T-cell (primary cell): ENCODE measurements around the gene TPH2. TPM values are rescaled to one million over a fixed set of nuclear protein-coding genes. Genes with fewer than 3 reads are reported as not detected.

ENCODE experiments used
- ATAC-seq, 4 experiments: fragments of 200-7000 bp in 3 of 4; fragments of 150-1000 bp in 1 of 4; cut with Tn5 transposase; replicated peaks in 1 of 4; 1 replicate in 3 of 4; 2 replicates in 1 of 4; pipeline ENCODE4 v1.10.0; 2021; ENCODE audit warnings: moderate library complexity in 3 of 4, mild to moderate bottlenecking in 2 of 4, moderate number of reproducible peaks in 1 of 4
- CTCF ChIA-PET, 2 donors: fragments of 300-600 bp; sonication (Branson Sonifier 250); formaldehyde crosslinking; loops; one replicate each; lab custom pipeline; 2022; ENCODE audit warnings: antibody characterized with exemption in 2 of 2; lab: Charles Lee
- POLR2A ChIA-PET, 2 donors: fragments of 300-600 bp; sonication (Branson Sonifier 250); formaldehyde crosslinking; loops; one replicate each; lab custom pipeline; 2022; ENCODE audit warnings: antibody characterized with exemption in 2 of 2; lab: Charles Lee
- DNase-seq, 35 experiments: peaks; one replicate each; pipeline versions ENCODE4 v3.0.0 to v3.0.0-alpha.2; 2013 to 2023
- H3K27ac ChIP-seq: one replicate; pipeline ENCODE4 v1.5.1; 2013; ENCODE audit warnings: low read length
- H3K27me3 ChIP-seq, 2 experiments: replicated peaks in 1 of 2; 1 replicate in 1 of 2; 2 replicates in 1 of 2; pipeline versions ENCODE4 v1.6.1 to v1.7.0; 2013; ENCODE audit warnings: low read length in 1 of 2, mixed read lengths in 1 of 2; ENCODE audit not compliant: control insufficient read depth in 2 of 2, insufficient read depth in 2 of 2; ENCODE audit errors: extremely low read depth in 1 of 2
- H3K36me3 ChIP-seq, 2 donors: 1 replicate in 1 of 2; 2 replicates in 1 of 2; pipeline versions ENCODE4 v1.6.1 to v1.7.0; 2013; ENCODE audit warnings: low read length in 1 of 2; ENCODE audit not compliant: control insufficient read depth in 2 of 2, insufficient read depth in 1 of 2; ENCODE audit errors: extremely low read depth in 1 of 2
- H3K4me1 ChIP-seq, 2 experiments: 1 replicate in 1 of 2; 2 replicates in 1 of 2; pipeline versions ENCODE4 v1.6.1 to v1.7.0; 2013; ENCODE audit warnings: low read length in 2 of 2, mixed read lengths in 1 of 2; ENCODE audit not compliant: insufficient read depth in 2 of 2, control insufficient read depth in 1 of 2; ENCODE audit errors: extremely low read depth in 1 of 2
- H3K4me3 ChIP-seq, 2 donors: 1 replicate in 1 of 2; 2 replicates in 1 of 2; pipeline versions ENCODE4 v1.5.1 to v1.7.0; 2013; ENCODE audit warnings: mild to moderate bottlenecking in 2 of 2, low read length in 1 of 2, moderate library complexity in 1 of 2; ENCODE audit not compliant: control insufficient read depth in 1 of 2; ENCODE audit errors: extremely low read depth in 1 of 2
- H3K9me3 ChIP-seq: 2 replicates; pipeline ENCODE4 v1.7.0; 2013
- H3K27ac Mint-ChIP-seq, 2 donors: one replicate each; pipeline ENCODE4 v1.8.0; 2020 to 2021; ENCODE audit warnings: mild to moderate bottlenecking in 2 of 2, mixed read lengths in 2 of 2
- H3K27me3 Mint-ChIP-seq, 2 donors: one replicate each; pipeline ENCODE4 v1.8.0; 2021 to 2022; ENCODE audit warnings: mixed read lengths in 2 of 2
- H3K36me3 Mint-ChIP-seq: one replicate; pipeline ENCODE4 v1.8.0; 2021; ENCODE audit warnings: mixed read lengths
- H3K4me1 Mint-ChIP-seq, 3 donors: one replicate each; pipeline ENCODE4 v1.8.0; 2020 to 2022; ENCODE audit warnings: mixed read lengths in 3 of 3, mild to moderate bottlenecking in 1 of 3
- H3K4me3 Mint-ChIP-seq, 3 donors: one replicate each; pipeline ENCODE4 v1.8.0; 2020 to 2022; ENCODE audit warnings: mild to moderate bottlenecking in 3 of 3, mixed read lengths in 3 of 3, moderate library complexity in 3 of 3
- H3K9me3 Mint-ChIP-seq, 3 donors: one replicate each; pipeline ENCODE4 v1.8.0; 2020 to 2022; ENCODE audit warnings: mixed read lengths in 3 of 3
- WGBS: methylation state at CpG from one replicate; pipeline ENCODE4 v1.1.5; 2013; ENCODE audit warnings: missing lambda C conversion rate; ENCODE audit not compliant: insufficient coverage; 5-methylcytosine and 5-hydroxymethylcytosine counted together
- total RNA-seq, 35 experiments: library from RNA in 6 of 35; stranded (reverse) in 6 of 35; fragments of 120-200 nt in 1 of 35; gene quantifications; one replicate each; pipeline versions ENCODE4 v1.2.1 to v1.2.4 and lab custom pipeline; 2013 to 2026

TPH2 gene
- total RNA-seq, 5 donors from 2014 or later (not counting 1 experiment from before 2014, with no cell fraction given) = 0.15 to 0.23 TPM; not detected in 3

DNA sequence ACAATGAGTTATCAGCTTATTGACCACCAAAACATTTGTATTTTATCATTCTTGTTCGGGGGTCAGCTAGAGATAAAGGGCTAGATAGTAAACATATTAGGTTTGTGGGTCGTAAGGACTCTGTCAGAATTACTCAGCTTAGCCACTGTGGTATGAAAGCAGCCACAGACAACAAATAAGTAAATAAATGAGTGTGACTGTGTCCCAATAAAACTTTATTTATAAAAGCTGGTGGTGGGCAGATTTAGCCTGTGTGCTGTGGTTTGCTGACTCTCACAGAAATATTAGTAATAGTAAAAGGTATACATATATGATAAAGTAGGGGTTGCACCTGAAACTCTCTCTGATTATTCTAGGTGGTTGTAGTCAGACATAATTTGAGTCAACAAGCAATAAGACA is 56.1 kb downstream of the TPH2 start:
- Mint-ChIP-seq H3K9me3 (no peaks in the 10 kb centered on the region), H3K36me3 (no peaks in the 10 kb centered on the region), H3K4me3 (no peak overlapping the region), H3K27ac (no peak overlapping the region), H3K27me3 (peaks cover 13 to 16% of the 10 kb centered on the region in 2 donors), H3K4me1 (no peaks in the 10 kb centered on the region)
- CTCF ChIA-PET = interaction anchor here in 1 of 2 donors (0.7 kb wide), 1 partner anchor 16 kb away, joined by 3 read pairs; no protein-coding TSS in a partner anchor
- no peak for ATAC-seq
- no peaks in the 10 kb centered on the region for H3K36me3 ChIP-seq
- no peaks in the 10 kb centered on the region for H3K9me3 ChIP-seq
- POLR2A ChIA-PET = no interaction called here
- no peak overlapping the region for H3K27ac ChIP-seq
- H3K4me3 ChIP-seq = no peak overlapping the region
- DNase-seq = no peak
- WGBS = no CpG with 5 or more reads among the region's 2 CpGs
- H3K27me3 ChIP-seq = peaks cover 0 to 2% of the 10 kb centered on the region in 2 experiments
- H3K4me1 ChIP-seq = no peaks in the 10 kb centered on the region

DNA sequence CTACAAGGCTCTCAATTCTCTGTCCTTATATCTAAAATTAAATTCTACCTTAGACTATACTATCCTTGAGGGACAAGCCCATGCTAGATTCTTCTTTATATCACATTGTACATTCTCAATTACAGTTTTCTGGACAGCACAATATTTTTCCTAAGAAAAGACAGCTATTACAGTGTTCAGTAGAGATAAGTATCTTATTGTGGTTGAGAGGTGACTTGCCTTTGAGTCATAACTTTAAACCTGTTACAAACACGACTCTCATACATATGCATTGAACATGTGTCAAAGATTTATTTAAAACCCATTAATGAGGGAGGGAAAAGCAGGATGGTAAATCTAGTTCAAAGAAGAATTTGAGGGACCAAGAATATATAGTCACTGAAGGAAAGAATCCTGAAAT is 61.1 kb downstream of the TPH2 start:
- no peaks in the 10 kb centered on the region for H3K36me3 ChIP-seq
- H3K27me3 Mint-ChIP-seq = peaks cover 7% of the 10 kb centered on the region in 2 donors
- DNase-seq (no peak), ATAC-seq (no peak)
- no peak overlapping the region for H3K4me3 Mint-ChIP-seq
- no CpG with 5 or more reads among the region's 1 CpG for WGBS
- H3K27me3 ChIP-seq = no peaks in the 10 kb centered on the region
- no peak overlapping the region for H3K27ac Mint-ChIP-seq
- H3K9me3 Mint-ChIP-seq = no peaks in the 10 kb centered on the region
- ChIA-PET CTCF (no interaction called here), POLR2A (interaction anchor here in 1 of 2 donors (0.5 kb wide), 1 partner anchor 135 kb away, joined by 7 read pairs; no protein-coding TSS in a partner anchor)
- H3K36me3 Mint-ChIP-seq = no peaks in the 10 kb centered on the region
- H3K9me3 ChIP-seq = no peaks in the 10 kb centered on the region
- H3K4me1 Mint-ChIP-seq = no peaks in the 10 kb centered on the region
- H3K4me3 ChIP-seq = no peak overlapping the region
- no peak overlapping the region for H3K27ac ChIP-seq
- H3K4me1 ChIP-seq = no peaks in the 10 kb centered on the region

DNA sequence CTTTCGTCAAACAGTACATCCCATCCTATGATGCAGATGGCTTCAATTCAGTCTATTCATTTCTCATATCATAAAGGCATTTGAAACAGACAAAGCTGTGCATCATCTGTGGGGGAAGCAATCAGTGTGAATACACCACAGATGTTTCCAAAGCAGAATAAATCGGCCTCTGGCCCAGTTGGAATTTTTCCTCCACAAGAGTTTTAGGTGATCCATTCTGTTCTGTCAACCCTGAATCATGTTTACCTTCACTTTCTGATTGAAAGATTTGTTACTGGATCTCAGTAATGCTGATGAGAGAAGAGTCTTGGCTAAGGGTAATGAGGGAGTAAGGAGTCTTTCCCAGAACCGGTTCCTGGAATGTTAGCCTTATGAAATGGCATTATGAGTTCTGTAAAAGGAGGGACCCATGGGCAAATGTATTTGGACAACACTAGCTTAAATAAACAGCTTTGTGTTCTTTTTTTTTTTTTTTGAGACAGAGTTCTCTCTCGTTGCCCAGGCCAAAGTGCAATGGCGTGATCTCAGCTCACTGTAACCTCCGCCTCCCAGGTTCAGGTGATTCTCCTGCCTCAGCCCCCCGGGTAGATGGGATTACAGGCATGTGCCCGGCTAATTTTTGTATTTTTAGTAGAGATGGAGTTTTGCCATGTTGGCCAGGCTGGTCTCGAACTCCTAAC is 62.5 kb downstream of the TPH2 start:
- no peaks in the 10 kb centered on the region for H3K9me3 ChIP-seq
- Mint-ChIP-seq H3K27ac (no peak overlapping the region), H3K4me1 (no peaks in the 10 kb centered on the region), H3K9me3 (no peaks in the 10 kb centered on the region), H3K36me3 (no peaks in the 10 kb centered on the region), H3K27me3 (peaks cover 9 to 13% of the 10 kb centered on the region in 2 donors), H3K4me3 (no peak overlapping the region)
- ATAC-seq = no peak
- ChIA-PET POLR2A (no interaction called here), CTCF (interaction anchor here in 1 of 2 donors (0.6 kb wide), 1 partner anchor 23 kb away, joined by 3 read pairs; no protein-coding TSS in a partner anchor)
- H3K36me3 ChIP-seq = no peaks in the 10 kb centered on the region
- no peaks in the 10 kb centered on the region for H3K4me1 ChIP-seq
- WGBS = 79% methylated on average over 3 of the region's 9 CpGs
- no peak for DNase-seq
- H3K4me3 ChIP-seq = no peak overlapping the region
- H3K27ac ChIP-seq = no peak overlapping the region
- no peaks in the 10 kb centered on the region for H3K27me3 ChIP-seq

DNA sequence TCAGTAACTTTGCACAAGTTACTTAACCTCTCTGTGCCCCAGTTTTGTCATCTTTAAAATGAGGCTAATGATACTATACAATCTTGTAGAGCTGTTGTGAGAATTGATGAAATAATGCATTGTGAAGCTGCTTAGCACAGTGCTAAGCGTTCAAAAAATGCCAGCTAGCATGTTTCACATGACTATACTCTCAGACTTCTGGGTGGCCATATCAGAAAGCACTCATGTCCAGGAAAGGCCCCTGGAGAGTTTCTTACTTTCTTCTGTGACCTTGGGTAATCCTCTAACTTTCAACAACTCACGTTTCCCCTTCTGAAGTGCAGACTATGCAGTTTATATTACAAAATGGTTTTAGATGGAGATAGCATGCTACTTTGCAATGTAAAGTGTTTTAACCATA is 68.1 kb downstream of the TPH2 start:
- H3K4me1 Mint-ChIP-seq = no peaks in the 10 kb centered on the region
- Histone ChIP-seq H3K4me3 (no peak overlapping the region), H3K27me3 (no peaks in the 10 kb centered on the region), H3K9me3 (no peaks in the 10 kb centered on the region), H3K36me3 (no peaks in the 10 kb centered on the region), H3K27ac (no peak overlapping the region), H3K4me1 (no peaks in the 10 kb centered on the region)
- no peaks in the 10 kb centered on the region for H3K9me3 Mint-ChIP-seq
- DNase-seq (no peak), ATAC-seq (no peak)
- no peak overlapping the region for H3K4me3 Mint-ChIP-seq
- H3K27ac Mint-ChIP-seq = no peak overlapping the region
- no CpG with 5 or more reads among the region's 2 CpGs for WGBS
- ChIA-PET CTCF (no interaction called here), POLR2A (no interaction called here)
- H3K36me3 Mint-ChIP-seq = no peaks in the 10 kb centered on the region
- H3K27me3 Mint-ChIP-seq = peaks cover 10 to 19% of the 10 kb centered on the region in 2 donors

DNA sequence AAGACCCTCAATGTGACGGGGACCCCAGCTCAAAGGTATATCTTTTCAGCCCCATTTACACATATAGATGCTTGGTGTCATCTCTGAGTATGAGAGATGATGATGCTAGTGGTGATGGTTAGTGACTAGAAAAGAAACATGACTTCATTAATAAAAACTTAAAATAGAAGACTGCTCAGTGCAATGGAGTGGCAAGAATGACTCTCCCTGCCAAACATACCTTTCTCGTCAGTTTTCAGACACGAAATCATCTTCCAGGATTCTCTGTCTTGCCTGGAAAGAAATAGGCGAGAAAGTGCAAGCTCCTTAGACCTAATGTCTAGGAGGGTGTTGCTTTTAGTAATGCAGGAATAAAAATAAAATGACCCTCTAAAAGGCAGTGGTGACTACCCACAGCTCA is 71.7 kb downstream of the TPH2 start:
- no peaks in the 10 kb centered on the region for H3K4me1 ChIP-seq
- no CpG with 5 or more reads among the region's 4 CpGs for WGBS
- ChIA-PET POLR2A (no interaction called here), CTCF (interaction anchor here in 1 of 2 donors (1.2 kb wide), 1 partner anchor 9 kb away, joined by 3 read pairs; no protein-coding TSS in a partner anchor)
- no peaks in the 10 kb centered on the region for H3K36me3 ChIP-seq
- Mint-ChIP-seq H3K36me3 (no peaks in the 10 kb centered on the region), H3K4me3 (no peak overlapping the region), H3K4me1 (no peaks in the 10 kb centered on the region), H3K27ac (no peak overlapping the region), H3K9me3 (no peaks in the 10 kb centered on the region), H3K27me3 (peaks cover 3 to 24% of the 10 kb centered on the region in 2 donors)
- H3K4me3 ChIP-seq = no peak overlapping the region
- H3K27me3 ChIP-seq = no peaks in the 10 kb centered on the region
- no peaks in the 10 kb centered on the region for H3K9me3 ChIP-seq
- ATAC-seq = no peak
- DNase-seq = no peak
- H3K27ac ChIP-seq = no peak overlapping the region

DNA sequence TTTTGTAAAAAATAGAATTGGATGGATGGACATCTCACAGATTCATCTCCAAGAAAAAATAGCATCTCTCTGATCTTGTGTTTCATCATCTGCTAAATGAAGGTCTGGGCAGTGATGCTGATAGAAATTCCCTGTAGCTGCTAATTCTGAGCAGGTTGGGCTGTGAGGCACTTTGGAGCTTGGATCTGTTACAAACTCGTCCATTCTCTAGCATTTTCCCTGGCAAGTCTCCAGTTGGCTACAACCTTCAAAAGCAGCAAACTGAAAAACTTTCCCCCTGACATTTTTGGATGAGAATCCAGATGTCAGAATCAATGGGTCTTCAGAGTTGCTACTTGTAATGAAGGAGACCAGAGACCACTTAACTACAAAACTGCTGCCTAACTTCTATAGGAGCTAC is 72.7 kb downstream of the TPH2 start:
- Histone ChIP-seq H3K27me3 (no peaks in the 10 kb centered on the region), H3K27ac (no peak overlapping the region), H3K4me3 (no peak overlapping the region), H3K9me3 (no peaks in the 10 kb centered on the region), H3K4me1 (no peaks in the 10 kb centered on the region), H3K36me3 (no peaks in the 10 kb centered on the region)
- CTCF ChIA-PET = interaction anchor here in 1 of 2 donors (1.2 kb wide), 1 partner anchor 8 kb away, joined by 3 read pairs; no protein-coding TSS in a partner anchor
- ATAC-seq = no peak
- H3K27ac Mint-ChIP-seq = no peak overlapping the region
- H3K27me3 Mint-ChIP-seq = peaks cover 1 to 15% of the 10 kb centered on the region in 2 donors
- H3K36me3 Mint-ChIP-seq = no peaks in the 10 kb centered on the region
- H3K4me1 Mint-ChIP-seq = no peaks in the 10 kb centered on the region
- no CpG with 5 or more reads among the region's 1 CpG for WGBS
- H3K4me3 Mint-ChIP-seq = no peak overlapping the region
- no peaks in the 10 kb centered on the region for H3K9me3 Mint-ChIP-seq
- POLR2A ChIA-PET = no interaction called here
- DNase-seq = no peak
